Muscle layer of colon (tissue), 2 donors: ENCODE data around the gene CBX3.
"Not testable (repeated sequence)": the region's sequence is repeated elsewhere in the genome, so short reads cannot be mapped to it uniquely, and the experiment has no call there.

ENCODE experiments used
- H3K27ac ChIP-seq: one replicate; pipeline ENCODE4 v1.7.0; 2013; ENCODE audit warnings: low read depth, mild to moderate bottlenecking, low read length, moderate library complexity
- H3K27me3 ChIP-seq, 2 donors: one replicate each; pipeline ENCODE4 v1.7.0; 2013; ENCODE audit warnings: low read length in 2 of 2, mild to moderate bottlenecking in 2 of 2; ENCODE audit not compliant: insufficient read depth in 2 of 2, control insufficient read depth in 1 of 2
- H3K36me3 ChIP-seq: one replicate; pipeline ENCODE4 v1.7.0; 2013; ENCODE audit warnings: mild to moderate bottlenecking, low read length; ENCODE audit not compliant: insufficient read depth
- H3K4me1 ChIP-seq: one replicate; pipeline ENCODE4 v1.7.0; 2013; ENCODE audit warnings: mild to moderate bottlenecking, low read length; ENCODE audit not compliant: insufficient read depth
- H3K4me3 ChIP-seq, 2 donors: one replicate each; pipeline ENCODE4 v1.7.0; 2013; ENCODE audit warnings: low read length in 2 of 2, low read depth in 1 of 2, mild to moderate bottlenecking in 1 of 2, moderate library complexity in 1 of 2
- H3K9ac ChIP-seq: one replicate; pipeline ENCODE4 v1.7.0; 2013; ENCODE audit warnings: low read length
- H3K9me3 ChIP-seq: one replicate; pipeline ENCODE4 v1.7.0; 2013; ENCODE audit warnings: mild to moderate bottlenecking, low read length
- donor health status: abdominal sarcoma.
- donor health status: Adenocarcinoma of cecum.

CBX3 gene

GRCh38 chr7:26160896-26161295 is 40.6 kb upstream of the CBX3 start:
- H3K36me3 ChIP-seq, result no peaks in the 10 kb centered on the region
- H3K4me1 ChIP-seq, result no peaks in the 10 kb centered on the region
- H3K27me3 ChIP-seq, result no peaks in the 10 kb centered on the region
- no peak overlapping the region for H3K4me3 ChIP-seq
- H3K9ac ChIP-seq, result no peak overlapping the region
- H3K9me3 ChIP-seq, result no peaks in the 10 kb centered on the region
- H3K27ac ChIP-seq, result no peak overlapping the region

- Histone ChIP-seq H3K9ac (no peak overlapping the region), H3K27me3 (no peaks in the 10 kb centered on the region), H3K4me3 (no peak overlapping the region)
These were observed 39.1 kb upstream of the CBX3 start for GRCh38 chr7:26162431-26162830.

GRCh38 chr7:26163804-26164203 is 37.7 kb upstream of the CBX3 start:
- H3K36me3 ChIP-seq, H3K9ac ChIP-seq, H3K27ac ChIP-seq, H3K9me3 ChIP-seq, H3K4me1 ChIP-seq, H3K4me3 ChIP-seq, H3K27me3 ChIP-seq: not testable (repeated sequence)

More at GRCh38 chr7:26162431-26162830, 39.1 kb upstream of the CBX3 start:
- H3K9me3 ChIP-seq, result no peaks in the 10 kb centered on the region
- no peaks in the 10 kb centered on the region for H3K4me1 ChIP-seq
- H3K36me3 ChIP-seq, result no peaks in the 10 kb centered on the region
- no peak overlapping the region for H3K27ac ChIP-seq

GRCh38 chr7:26165950-26166683 is 35.4 kb upstream of the CBX3 start:
- Histone ChIP-seq H3K9me3 (no peaks in the 10 kb centered on the region), H3K27ac (no peak overlapping the region), H3K36me3 (no peaks in the 10 kb centered on the region), H3K4me3 (no peak overlapping the region), H3K9ac (no peak overlapping the region), H3K27me3 (no peaks in the 10 kb centered on the region), H3K4me1 (no peaks in the 10 kb centered on the region)

- no peaks in the 10 kb centered on the region for H3K9me3 ChIP-seq
- no peak overlapping the region for H3K9ac ChIP-seq
- H3K27me3 ChIP-seq, result no peaks in the 10 kb centered on the region
- H3K4me1 ChIP-seq, result no peaks in the 10 kb centered on the region
- no peaks in the 10 kb centered on the region for H3K36me3 ChIP-seq
- H3K27ac ChIP-seq, result no peak overlapping the region
- H3K4me3 ChIP-seq, result no peak overlapping the region
These were observed 34.8 kb upstream of the CBX3 start for GRCh38 chr7:26166684-26167266.

GRCh38 chr7:26167303-26167934 is 34.1 kb upstream of the CBX3 start:
- Histone ChIP-seq H3K27me3 (no peaks in the 10 kb centered on the region), H3K9me3 (no peaks in the 10 kb centered on the region), H3K36me3 (no peaks in the 10 kb centered on the region), H3K27ac (no peak overlapping the region), H3K9ac (no peak overlapping the region), H3K4me1 (no peaks in the 10 kb centered on the region), H3K4me3 (no peak overlapping the region)

- Histone ChIP-seq H3K27me3 (no peaks in the 10 kb centered on the region), H3K36me3 (no peaks in the 10 kb centered on the region), H3K27ac (no peak overlapping the region), H3K4me1 (no peaks in the 10 kb centered on the region), H3K9me3 (no peaks in the 10 kb centered on the region), H3K9ac (no peak overlapping the region), H3K4me3 (no peak overlapping the region)
These were observed 33.0 kb upstream of the CBX3 start for GRCh38 chr7:26168458-26169023.

- no peak overlapping the region for H3K9ac ChIP-seq
- H3K4me1 ChIP-seq, result no peaks in the 10 kb centered on the region
- no peak overlapping the region for H3K4me3 ChIP-seq
- no peaks in the 10 kb centered on the region for H3K36me3 ChIP-seq
- no peak overlapping the region for H3K27ac ChIP-seq
- no peaks in the 10 kb centered on the region for H3K9me3 ChIP-seq
- no peaks in the 10 kb centered on the region for H3K27me3 ChIP-seq
These were observed 32.3 kb upstream of the CBX3 start for GRCh38 chr7:26169271-26169670.

- H3K27me3 ChIP-seq, result no peaks in the 10 kb centered on the region
- no peaks in the 10 kb centered on the region for H3K36me3 ChIP-seq
- H3K4me3 ChIP-seq, result no peak overlapping the region
- no peak overlapping the region for H3K9ac ChIP-seq
- no peaks in the 10 kb centered on the region for H3K4me1 ChIP-seq
- no peak overlapping the region for H3K27ac ChIP-seq
- no peaks in the 10 kb centered on the region for H3K9me3 ChIP-seq
These were observed 30.9 kb upstream of the CBX3 start for GRCh38 chr7:26170663-26171062.

GRCh38 chr7:26171601-26172000 is 29.9 kb upstream of the CBX3 start:
- no peaks in the 10 kb centered on the region for H3K36me3 ChIP-seq

GRCh38 chr7:26172048-26172447 is 29.5 kb upstream of the CBX3 start:
- Histone ChIP-seq H3K9ac (no peak overlapping the region), H3K4me1 (no peaks in the 10 kb centered on the region), H3K36me3 (no peaks in the 10 kb centered on the region), H3K27ac (no peak overlapping the region), H3K27me3 (no peaks in the 10 kb centered on the region), H3K4me3 (no peak overlapping the region), H3K9me3 (no peaks in the 10 kb centered on the region)

More at GRCh38 chr7:26171601-26172000, 29.9 kb upstream of the CBX3 start:
- Histone ChIP-seq H3K4me3 (no peak overlapping the region), H3K27me3 (no peaks in the 10 kb centered on the region), H3K9ac (no peak overlapping the region), H3K4me1 (no peaks in the 10 kb centered on the region), H3K27ac (no peak overlapping the region), H3K9me3 (no peaks in the 10 kb centered on the region)
